HG03135 (cell line): ENCODE measurements around the gene KLF11.
"Not testable (repeated sequence)": the region's sequence is repeated elsewhere in the genome, so short reads cannot be mapped to it uniquely, and the experiment has no call there.

ENCODE experiments used
- ATAC-seq: cut with Tn5 transposase; IDR thresholded peaks from one replicate; pipeline ENCODE4 v1.9.1; 2021; ENCODE audit warnings: mild to moderate bottlenecking, moderate library complexity; ENCODE audit not compliant: unreplicated experiment

Gene KLF11

GRCh38 chr2:10022966-10023662 lies 20.2 kb upstream of the KLF11 start:
- ATAC-seq = no peak

- ATAC-seq = no peak
These were observed 16.3 kb upstream of the KLF11 start for GRCh38 chr2:10026940-10027569.

GRCh38 chr2:10027660-10028330 lies 15.6 kb upstream of the KLF11 start:
- no peak for ATAC-seq

GRCh38 chr2:10028407-10028987 lies 14.9 kb upstream of the KLF11 start:
- no peak for ATAC-seq

- no peak for ATAC-seq
These were observed 14.1 kb upstream of the KLF11 start for GRCh38 chr2:10028988-10029874.

GRCh38 chr2:10029875-10030223 lies 13.5 kb upstream of the KLF11 start:
- ATAC-seq = no peak

GRCh38 chr2:10030311-10030736 lies 13.0 kb upstream of the KLF11 start:
- ATAC-seq = no peak

GRCh38 chr2:10030798-10031197 lies 12.6 kb upstream of the KLF11 start:
- not testable (repeated sequence) for ATAC-seq

- ATAC-seq = no peak
These were observed 11.2 kb upstream of the KLF11 start for GRCh38 chr2:10031886-10032745.

- no peak for ATAC-seq
These were observed 10.6 kb upstream of the KLF11 start for GRCh38 chr2:10032746-10033105.

GRCh38 chr2:10033251-10034006 lies 9.9 kb upstream of the KLF11 start:
- ATAC-seq = no peak

- ATAC-seq = no peak
These were observed 8.9 kb upstream of the KLF11 start for GRCh38 chr2:10034333-10035052.

- no peak for ATAC-seq
These were observed 8.3 kb upstream of the KLF11 start for GRCh38 chr2:10035053-10035422.

- ATAC-seq = no peak
These were observed 7.7 kb upstream of the KLF11 start for GRCh38 chr2:10035633-10036032.

GRCh38 chr2:10036095-10036884 lies 7.1 kb upstream of the KLF11 start:
- ATAC-seq = no peak

- no peak for ATAC-seq
These were observed 5.2 kb upstream of the KLF11 start for GRCh38 chr2:10038123-10038522.

- no peak for ATAC-seq
These were observed 4.6 kb upstream of the KLF11 start for GRCh38 chr2:10038716-10039115.
